Measurements from ENCODE around the gene ZNF761. TPM values are rescaled to one million over a fixed set of nuclear protein-coding genes. Genes with fewer than 3 reads are reported as not detected.

ZNF761 gene
- total RNA-seq, 4 donors from 2014 or later: 13.8 to 16.1 (median 15.2) TPM

GRCh38 chr19:53492153-53492552 is 60.4 kb downstream of the ZNF761 start:
- TF ChIP-seq CTCF (IDR thresholded peaks at IDR 0.05; ENCODE audit: low read depth): no peak

- TF ChIP-seq CTCF (IDR thresholded peaks at IDR 0.05; ENCODE audit: low read depth): no peak
Observed at GRCh38 chr19:53504885-53505284, 73.1 kb downstream of the ZNF761 start.

- no peak for TF ChIP-seq CTCF (IDR thresholded peaks at IDR 0.05; ENCODE audit: low read depth)
Observed at GRCh38 chr19:53506728-53507127, 74.9 kb downstream of the ZNF761 start.

Small RNA genes within 50 kb of the gene (small RNA-seq; reads per million reads assigned to genes)
- gene RPL39P36: not detected

Other genes with a start within 250 kb of the ZNF761 start
- 10 to 100 TPM in 1 of 4 donors, 1 to 10 TPM in 3; 5.6 to 12.1 (median 7.3) TPM for gene ZNF665, start 238.6 kb upstream of the ZNF761 start, total RNA-seq
- 10 to 100 TPM; 11.6 to 24.6 (median 19.0) TPM for gene ZNF677, start 177.1 kb upstream of the ZNF761 start, total RNA-seq
- gene VN1R2, start 173.7 kb upstream of the ZNF761 start, total RNA-seq: not detected
- not detected for gene VN1R4, start 164.3 kb upstream of the ZNF761 start, total RNA-seq
- 1 to 10 TPM; 7.5 to 9.8 (median 8.4) TPM for gene ZNF845, start 98.2 kb upstream of the ZNF761 start, total RNA-seq
- 1 to 10 TPM; 5.8 to 9.6 (median 8.2) TPM for gene ZNF525, start 66.3 kb upstream of the ZNF761 start, total RNA-seq
- gene ZNF765, start 36.8 kb upstream of the ZNF761 start, total RNA-seq: 10 to 100 TPM in 3 of 4 donors, 1 to 10 TPM in 1; 9.5 to 21.9 (median 12.3) TPM
- gene ZNF813, start 35.7 kb downstream of the ZNF761 start, total RNA-seq: 1 to 10 TPM; 3.0 to 4.1 (median 3.5) TPM
- 10 to 100 TPM; 28.4 to 65.4 (median 30.8) TPM for gene ZNF331, start 106.2 kb downstream of the ZNF761 start, total RNA-seq
- gene DPRX, start 200.0 kb downstream of the ZNF761 start, total RNA-seq: not detected

Data from subcutaneous adipose tissue (tissue), 4 donors.